HepG2 (cell line): ENCODE measurements around the gene ARHGAP19. TPM values are rescaled to one million over a fixed set of nuclear protein-coding genes. Genes with fewer than 3 reads are reported as not detected.

Source experiments
- GMEB2 ChIP-seq: IDR thresholded peaks from 2 replicates; pipeline ENCODE4 v1.6.1; 2016; ENCODE audit warnings: missing biosample characterization, missing genetic modification reagents, low read depth
- HNF4G ChIP-seq, 2 experiments: sonication (generic) in 1 of 2; formaldehyde crosslinking in 1 of 2; IDR thresholded peaks; 2 replicates each; pipeline versions ENCODE4 v1.4.0 to v1.6.1; 2011 to 2020; ENCODE audit warnings: borderline replicate concordance in 2 of 2, low read depth in 2 of 2, mild to moderate bottlenecking in 2 of 2, low read length in 1 of 2, missing genetic modification reagents in 1 of 2, moderate library complexity in 1 of 2
- KLF6 ChIP-seq: IDR thresholded peaks from 2 replicates; pipeline ENCODE4 v1.8.0; 2016; ENCODE audit warnings: missing biosample characterization, missing genetic modification reagents
- PCBP2 ChIP-seq: fragments of 200-400 bp; formaldehyde crosslinking; optimal IDR thresholded peaks from 2 replicates; pipeline ENCODE3; 2018; ENCODE audit warnings: low read length, low read depth; ENCODE audit not compliant: poor library complexity, severe bottlenecking
- SNAPC2 ChIP-seq: sonication (generic); formaldehyde crosslinking; IDR thresholded peaks from 2 replicates; pipeline ENCODE4 v1.8.1; 2022; ENCODE audit warnings: mild to moderate bottlenecking, missing genetic modification reagents
- ZNF318 ChIP-seq: sonication (generic); formaldehyde crosslinking; IDR thresholded peaks from 2 replicates; pipeline ENCODE4 v1.4.0; 2020; ENCODE audit warnings: mild to moderate bottlenecking, missing genetic modification reagents
- polyA plus RNA-seq, 8 experiments: library from polyadenylated mRNA; depleted of rRNA in 3 of 8; stranded (reverse) in 7 of 8; unstranded in 1 of 8; fragments of >200 nt; fragmentation: Illumina TruSeq in 4 of 8; extraction: Trizol in 4 of 8; gene quantifications; 2 replicates each; pipeline versions ENCODE4 v1.2.1 to v1.2.3, GENCODE V29; 2011 to 2016; ENCODE audit warnings: low read depth in 4 of 8, missing spikeins in 1 of 8, mixed read lengths in 1 of 8; ENCODE audit not compliant: insufficient read depth in 1 of 8
- total RNA-seq, 5 experiments: library from RNA; depleted of rRNA; stranded (reverse); fragments of >200 nt; fragmentation: Illumina TruSeq; extraction: Trizol; gene quantifications; 2 replicates each; pipeline ENCODE4 v1.2.3, GENCODE V29; 2016; ENCODE audit warnings: low read depth in 1 of 5
- TF ChIP-seq, protein P1 (sequence below): sonication (generic); formaldehyde crosslinking; IDR thresholded peaks from 2 replicates; pipeline ENCODE4 v1.4.0; 2020; ENCODE audit warnings: mild to moderate bottlenecking, low read depth, missing genetic modification reagents
- TF ChIP-seq, protein P2 (sequence below): sonication (generic); formaldehyde crosslinking; IDR thresholded peaks from 2 replicates; pipeline ENCODE4 v1.4.0; 2020; ENCODE audit warnings: missing genetic modification reagents, borderline replicate concordance
- TF ChIP-seq, protein P3 (sequence below): sonication (generic); formaldehyde crosslinking; conservative IDR thresholded peaks from 2 replicates; pipeline ENCODE4 v1.8.0; 2022; ENCODE audit warnings: mild to moderate bottlenecking, moderate library complexity, missing genetic modification reagents
- TF ChIP-seq, protein P4 (sequence below): sonication (generic); formaldehyde crosslinking; IDR thresholded peaks from 2 replicates; pipeline ENCODE4 v1.4.0; 2020; ENCODE audit warnings: missing genetic modification reagents

The ARHGAP19 gene
- total and polyA plus RNA-seq, 2 of the 13 experiments (the other 11 are each of a cell fraction or from before 2014, with no cell fraction given): 7.6 to 10.0 TPM

DNA sequence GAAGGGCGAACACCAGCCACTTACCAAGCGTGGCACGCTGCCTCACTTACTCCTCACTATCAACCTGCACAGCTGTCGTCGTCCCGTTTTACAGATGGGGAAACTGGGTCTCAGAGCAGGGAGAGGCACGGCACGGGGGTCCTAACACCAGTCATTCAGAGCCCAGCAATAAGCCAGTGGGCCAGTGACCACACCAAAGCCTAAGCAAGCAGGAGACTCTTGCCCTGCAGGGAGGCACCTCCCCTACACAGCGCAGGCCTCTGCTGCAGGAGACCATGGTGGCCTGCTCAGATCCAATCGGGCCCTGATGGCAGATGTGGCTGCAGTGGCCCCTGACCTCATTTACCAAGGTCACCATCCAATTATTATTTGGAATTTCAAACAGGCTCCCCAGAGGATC is 111.5 kb downstream of the ARHGAP19 start (continued):
- TF ChIP-seq ZNF318 (CRISPR knock-in tag): no peak
- no peak for TF ChIP-seq HNF4G (IDR thresholded peaks at IDR 0.05; ENCODE audit: borderline replicate concordance, low read depth, low read length)
- TF ChIP-seq HNF4G (CRISPR knock-in tag; IDR thresholded peaks at IDR 0.05; ENCODE audit: borderline replicate concordance, low read depth): no peak
- TF ChIP-seq, protein P1, sequence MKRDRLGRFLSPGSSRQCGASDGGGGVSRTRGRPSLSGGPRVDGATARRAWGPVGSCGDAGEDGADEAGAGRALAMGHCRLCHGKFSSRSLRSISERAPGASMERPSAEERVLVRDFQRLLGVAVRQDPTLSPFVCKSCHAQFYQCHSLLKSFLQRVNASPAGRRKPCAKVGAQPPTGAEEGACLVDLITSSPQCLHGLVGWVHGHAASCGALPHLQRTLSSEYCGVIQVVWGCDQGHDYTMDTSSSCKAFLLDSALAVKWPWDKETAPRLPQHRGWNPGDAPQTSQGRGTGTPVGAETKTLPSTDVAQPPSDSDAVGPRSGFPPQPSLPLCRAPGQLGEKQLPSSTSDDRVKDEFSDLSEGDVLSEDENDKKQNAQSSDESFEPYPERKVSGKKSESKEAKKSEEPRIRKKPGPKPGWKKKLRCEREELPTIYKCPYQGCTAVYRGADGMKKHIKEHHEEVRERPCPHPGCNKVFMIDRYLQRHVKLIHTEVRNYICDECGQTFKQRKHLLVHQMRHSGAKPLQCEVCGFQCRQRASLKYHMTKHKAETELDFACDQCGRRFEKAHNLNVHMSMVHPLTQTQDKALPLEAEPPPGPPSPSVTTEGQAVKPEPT (CRISPR knock-in tag): no peak
- TF ChIP-seq PCBP2: no peak
- TF ChIP-seq SNAPC2: no peak
- TF ChIP-seq GMEB2 (CRISPR knock-in tag): no peak
- TF ChIP-seq, protein P2, sequence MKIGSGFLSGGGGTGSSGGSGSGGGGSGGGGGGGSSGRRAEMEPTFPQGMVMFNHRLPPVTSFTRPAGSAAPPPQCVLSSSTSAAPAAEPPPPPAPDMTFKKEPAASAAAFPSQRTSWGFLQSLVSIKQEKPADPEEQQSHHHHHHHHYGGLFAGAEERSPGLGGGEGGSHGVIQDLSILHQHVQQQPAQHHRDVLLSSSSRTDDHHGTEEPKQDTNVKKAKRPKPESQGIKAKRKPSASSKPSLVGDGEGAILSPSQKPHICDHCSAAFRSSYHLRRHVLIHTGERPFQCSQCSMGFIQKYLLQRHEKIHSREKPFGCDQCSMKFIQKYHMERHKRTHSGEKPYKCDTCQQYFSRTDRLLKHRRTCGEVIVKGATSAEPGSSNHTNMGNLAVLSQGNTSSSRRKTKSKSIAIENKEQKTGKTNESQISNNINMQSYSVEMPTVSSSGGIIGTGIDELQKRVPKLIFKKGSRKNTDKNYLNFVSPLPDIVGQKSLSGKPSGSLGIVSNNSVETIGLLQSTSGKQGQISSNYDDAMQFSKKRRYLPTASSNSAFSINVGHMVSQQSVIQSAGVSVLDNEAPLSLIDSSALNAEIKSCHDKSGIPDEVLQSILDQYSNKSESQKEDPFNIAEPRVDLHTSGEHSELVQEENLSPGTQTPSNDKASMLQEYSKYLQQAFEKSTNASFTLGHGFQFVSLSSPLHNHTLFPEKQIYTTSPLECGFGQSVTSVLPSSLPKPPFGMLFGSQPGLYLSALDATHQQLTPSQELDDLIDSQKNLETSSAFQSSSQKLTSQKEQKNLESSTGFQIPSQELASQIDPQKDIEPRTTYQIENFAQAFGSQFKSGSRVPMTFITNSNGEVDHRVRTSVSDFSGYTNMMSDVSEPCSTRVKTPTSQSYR (CRISPR knock-in tag): no peak
- TF ChIP-seq KLF6 (CRISPR knock-in tag): no peak
- TF ChIP-seq, protein P3, sequence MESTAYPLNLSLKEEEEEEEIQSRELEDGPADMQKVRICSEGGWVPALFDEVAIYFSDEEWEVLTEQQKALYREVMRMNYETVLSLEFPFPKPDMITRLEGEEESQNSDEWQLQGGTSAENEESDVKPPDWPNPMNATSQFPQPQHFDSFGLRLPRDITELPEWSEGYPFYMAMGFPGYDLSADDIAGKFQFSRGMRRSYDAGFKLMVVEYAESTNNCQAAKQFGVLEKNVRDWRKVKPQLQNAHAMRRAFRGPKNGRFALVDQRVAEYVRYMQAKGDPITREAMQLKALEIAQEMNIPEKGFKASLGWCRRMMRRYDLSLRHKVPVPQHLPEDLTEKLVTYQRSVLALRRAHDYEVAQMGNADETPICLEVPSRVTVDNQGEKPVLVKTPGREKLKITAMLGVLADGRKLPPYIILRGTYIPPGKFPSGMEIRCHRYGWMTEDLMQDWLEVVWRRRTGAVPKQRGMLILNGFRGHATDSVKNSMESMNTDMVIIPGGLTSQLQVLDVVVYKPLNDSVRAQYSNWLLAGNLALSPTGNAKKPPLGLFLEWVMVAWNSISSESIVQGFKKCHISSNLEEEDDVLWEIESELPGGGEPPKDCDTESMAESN: no peak
- TF ChIP-seq, protein P4, sequence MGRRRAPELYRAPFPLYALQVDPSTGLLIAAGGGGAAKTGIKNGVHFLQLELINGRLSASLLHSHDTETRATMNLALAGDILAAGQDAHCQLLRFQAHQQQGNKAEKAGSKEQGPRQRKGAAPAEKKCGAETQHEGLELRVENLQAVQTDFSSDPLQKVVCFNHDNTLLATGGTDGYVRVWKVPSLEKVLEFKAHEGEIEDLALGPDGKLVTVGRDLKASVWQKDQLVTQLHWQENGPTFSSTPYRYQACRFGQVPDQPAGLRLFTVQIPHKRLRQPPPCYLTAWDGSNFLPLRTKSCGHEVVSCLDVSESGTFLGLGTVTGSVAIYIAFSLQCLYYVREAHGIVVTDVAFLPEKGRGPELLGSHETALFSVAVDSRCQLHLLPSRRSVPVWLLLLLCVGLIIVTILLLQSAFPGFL (CRISPR knock-in tag): no peak
